ENCODE data around the gene BRK1.

GRCh38 chr3:10173095-10173925, 57.8 kb downstream of the BRK1 start:
- TF ChIP-seq, protein P1, sequence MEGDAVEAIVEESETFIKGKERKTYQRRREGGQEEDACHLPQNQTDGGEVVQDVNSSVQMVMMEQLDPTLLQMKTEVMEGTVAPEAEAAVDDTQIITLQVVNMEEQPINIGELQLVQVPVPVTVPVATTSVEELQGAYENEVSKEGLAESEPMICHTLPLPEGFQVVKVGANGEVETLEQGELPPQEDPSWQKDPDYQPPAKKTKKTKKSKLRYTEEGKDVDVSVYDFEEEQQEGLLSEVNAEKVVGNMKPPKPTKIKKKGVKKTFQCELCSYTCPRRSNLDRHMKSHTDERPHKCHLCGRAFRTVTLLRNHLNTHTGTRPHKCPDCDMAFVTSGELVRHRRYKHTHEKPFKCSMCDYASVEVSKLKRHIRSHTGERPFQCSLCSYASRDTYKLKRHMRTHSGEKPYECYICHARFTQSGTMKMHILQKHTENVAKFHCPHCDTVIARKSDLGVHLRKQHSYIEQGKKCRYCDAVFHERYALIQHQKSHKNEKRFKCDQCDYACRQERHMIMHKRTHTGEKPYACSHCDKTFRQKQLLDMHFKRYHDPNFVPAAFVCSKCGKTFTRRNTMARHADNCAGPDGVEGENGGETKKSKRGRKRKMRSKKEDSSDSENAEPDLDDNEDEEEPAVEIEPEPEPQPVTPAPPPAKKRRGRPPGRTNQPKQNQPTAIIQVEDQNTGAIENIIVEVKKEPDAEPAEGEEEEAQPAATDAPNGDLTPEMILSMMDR (IDR thresholded peaks at IDR 0.05; ENCODE audit: insufficient read depth, low read length, poor library complexity, severe bottlenecking): no peak
- TF ChIP-seq EZH2phosphoT487 (conservative IDR thresholded peaks at IDR 0.05; ENCODE audit: low read length): no peak

Data from SU-DHL-6 (cell line).